Measurements from ENCODE around the gene ALPI. TPM values are rescaled to one million over a fixed set of nuclear protein-coding genes. Genes with fewer than 3 reads are reported as not detected.

The ALPI gene
- total RNA-seq, 1 donor from 2014 or later: not detected

DNA sequence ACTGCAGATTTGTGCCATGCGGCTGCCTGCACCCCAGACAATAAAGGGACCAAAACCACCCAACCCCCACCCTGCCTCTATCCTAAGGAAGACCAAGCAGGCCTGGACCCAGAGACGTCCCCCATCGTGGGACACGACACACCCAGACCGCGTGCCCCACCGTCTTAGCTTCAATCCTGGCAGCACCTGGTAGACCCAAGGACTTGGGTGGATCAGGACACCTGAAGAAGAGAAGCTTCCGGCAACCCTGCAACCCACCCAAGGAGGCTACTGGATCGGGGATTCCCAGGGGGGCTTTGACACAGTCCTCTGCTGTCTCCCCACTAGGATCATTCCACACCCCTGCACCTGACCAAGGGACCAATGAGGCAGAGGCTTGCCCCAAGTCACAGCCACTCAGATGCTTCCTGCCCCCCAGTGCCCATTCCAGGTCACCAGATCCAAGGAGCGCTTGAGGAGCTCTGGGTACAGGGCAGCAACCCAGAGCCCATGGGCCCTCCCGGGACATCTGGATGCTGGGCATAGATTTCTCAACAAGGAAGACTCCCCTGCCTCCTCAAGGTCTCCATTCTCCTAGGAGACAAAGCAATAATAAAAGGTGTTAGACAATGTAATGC, 3.6 kb downstream of the ALPI start:
- no peaks in the 10 kb centered on the region for H3K36me3 ChIP-seq
- intact Hi-C loops (cut with DNase I): no loop called here
- no peaks in the 10 kb centered on the region for H3K4me1 ChIP-seq
- no peak overlapping the region for H3K4me3 ChIP-seq
- TF ChIP-seq, protein P1, sequence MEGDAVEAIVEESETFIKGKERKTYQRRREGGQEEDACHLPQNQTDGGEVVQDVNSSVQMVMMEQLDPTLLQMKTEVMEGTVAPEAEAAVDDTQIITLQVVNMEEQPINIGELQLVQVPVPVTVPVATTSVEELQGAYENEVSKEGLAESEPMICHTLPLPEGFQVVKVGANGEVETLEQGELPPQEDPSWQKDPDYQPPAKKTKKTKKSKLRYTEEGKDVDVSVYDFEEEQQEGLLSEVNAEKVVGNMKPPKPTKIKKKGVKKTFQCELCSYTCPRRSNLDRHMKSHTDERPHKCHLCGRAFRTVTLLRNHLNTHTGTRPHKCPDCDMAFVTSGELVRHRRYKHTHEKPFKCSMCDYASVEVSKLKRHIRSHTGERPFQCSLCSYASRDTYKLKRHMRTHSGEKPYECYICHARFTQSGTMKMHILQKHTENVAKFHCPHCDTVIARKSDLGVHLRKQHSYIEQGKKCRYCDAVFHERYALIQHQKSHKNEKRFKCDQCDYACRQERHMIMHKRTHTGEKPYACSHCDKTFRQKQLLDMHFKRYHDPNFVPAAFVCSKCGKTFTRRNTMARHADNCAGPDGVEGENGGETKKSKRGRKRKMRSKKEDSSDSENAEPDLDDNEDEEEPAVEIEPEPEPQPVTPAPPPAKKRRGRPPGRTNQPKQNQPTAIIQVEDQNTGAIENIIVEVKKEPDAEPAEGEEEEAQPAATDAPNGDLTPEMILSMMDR (IDR thresholded peaks at IDR 0.05): no peak
- peaks cover 24% of the 10 kb centered on the region for H3K27me3 ChIP-seq
- no peak for ATAC-seq
- no peak for DNase-seq
- H3K27ac ChIP-seq: no peak overlapping the region
- H3K9me3 ChIP-seq: no peaks in the 10 kb centered on the region

DNA sequence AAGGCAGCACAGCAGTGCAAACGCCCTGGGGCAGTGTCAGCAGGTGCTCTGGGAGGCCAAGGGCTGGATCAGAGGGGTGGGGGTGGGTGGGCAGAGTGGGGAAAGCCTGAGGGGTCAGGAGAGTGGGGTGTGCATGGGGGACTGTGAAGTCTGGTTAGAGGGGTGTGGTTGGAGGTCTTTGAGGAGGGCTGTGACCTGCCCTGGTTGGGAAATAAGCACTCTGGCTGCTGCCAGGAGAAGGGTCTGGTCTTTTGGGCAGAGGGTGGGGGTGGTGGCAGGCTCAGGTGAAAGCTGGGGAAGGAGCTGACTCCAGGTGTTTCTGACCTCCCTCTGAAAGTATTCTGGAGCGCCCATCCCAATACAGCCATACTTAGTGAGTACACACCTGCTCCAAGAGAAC, 4.2 kb downstream of the ALPI start:
- intact Hi-C loops (cut with DNase I): no loop called here

DNA sequence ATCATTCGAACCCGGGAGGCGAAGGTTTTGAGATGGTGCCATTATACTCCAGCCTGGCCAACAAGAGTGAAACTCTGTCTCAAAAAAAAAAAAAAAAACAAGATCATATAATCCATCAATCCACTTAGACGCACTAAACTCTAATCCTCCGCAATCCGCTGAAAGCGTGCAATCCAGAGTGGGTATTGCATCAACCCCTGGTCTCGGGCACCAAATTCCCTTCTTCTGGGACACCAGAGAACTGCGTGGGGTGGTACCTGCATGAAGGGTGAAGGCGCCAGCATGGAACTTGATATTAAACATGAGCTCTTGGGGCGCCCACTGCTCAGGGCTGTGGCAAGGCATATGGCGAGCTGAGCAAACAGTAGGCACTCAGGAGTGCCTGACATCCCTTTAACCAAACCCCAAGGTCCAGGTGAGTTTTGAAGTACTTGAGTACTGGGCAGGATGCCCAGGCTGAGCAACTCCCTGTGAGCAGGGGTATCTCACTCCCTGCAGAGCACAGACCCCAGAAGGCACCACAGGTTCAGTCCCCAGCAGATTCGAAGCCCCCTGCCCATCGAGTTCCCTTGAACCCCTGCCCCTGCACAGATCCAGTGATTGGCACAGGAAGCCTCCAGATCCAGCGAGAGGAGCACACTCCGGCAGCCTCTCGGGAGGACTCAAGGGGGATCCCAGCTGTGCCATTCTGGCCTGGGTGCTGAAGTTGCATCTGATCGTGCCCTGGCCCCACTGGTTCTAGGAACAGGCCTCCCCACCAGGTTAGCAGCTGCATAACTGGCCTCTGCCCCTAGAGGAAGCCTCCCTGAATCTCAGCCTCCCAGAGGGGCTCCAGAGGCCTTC, 8.0 kb downstream of the ALPI start:
- no peak overlapping the region for H3K27ac ChIP-seq
- no peak overlapping the region for H3K4me3 ChIP-seq
- DNase-seq (no peak), ATAC-seq (peak; percentile 17)
- peaks cover 12% of the 10 kb centered on the region for H3K27me3 ChIP-seq
- H3K36me3 ChIP-seq: no peaks in the 10 kb centered on the region
- intact Hi-C loops (cut with DNase I): no loop called here
- H3K9me3 ChIP-seq: no peaks in the 10 kb centered on the region
- TF ChIP-seq, protein P1 (IDR thresholded peaks at IDR 0.05): no peak
- H3K4me1 ChIP-seq: no peaks in the 10 kb centered on the region

More for the DNA sequence above, 4.2 kb downstream of the ALPI start:
- no peak for DNase-seq
- Histone ChIP-seq H3K4me3 (no peak overlapping the region), H3K27me3 (peaks cover 26% of the 10 kb centered on the region), H3K9me3 (no peaks in the 10 kb centered on the region), H3K27ac (no peak overlapping the region), H3K36me3 (no peaks in the 10 kb centered on the region), H3K4me1 (no peaks in the 10 kb centered on the region)
- TF ChIP-seq, protein P1 (IDR thresholded peaks at IDR 0.05): no peak
- no peak for ATAC-seq

DNA sequence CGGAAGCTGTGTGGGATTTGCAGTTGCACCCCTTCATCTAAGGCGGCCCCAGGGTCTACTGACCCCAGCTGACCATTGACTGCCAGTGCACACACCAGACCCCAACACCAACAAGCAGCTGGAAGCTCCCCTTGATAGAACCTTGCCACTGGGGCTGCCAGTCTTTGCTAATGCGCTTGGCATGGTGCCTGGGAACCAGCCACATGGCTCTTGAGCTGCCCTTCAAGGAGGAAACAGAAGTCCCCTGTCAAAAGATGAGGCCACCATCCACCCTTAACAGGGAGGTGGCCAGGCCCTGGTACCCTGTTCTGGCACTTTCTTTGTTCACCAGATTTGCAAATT, 8.6 kb downstream of the ALPI start:
- no peak for ATAC-seq
- peak; percentile 34 for DNase-seq
- TF ChIP-seq, protein P1 (IDR thresholded peaks at IDR 0.05): no peak

DNA sequence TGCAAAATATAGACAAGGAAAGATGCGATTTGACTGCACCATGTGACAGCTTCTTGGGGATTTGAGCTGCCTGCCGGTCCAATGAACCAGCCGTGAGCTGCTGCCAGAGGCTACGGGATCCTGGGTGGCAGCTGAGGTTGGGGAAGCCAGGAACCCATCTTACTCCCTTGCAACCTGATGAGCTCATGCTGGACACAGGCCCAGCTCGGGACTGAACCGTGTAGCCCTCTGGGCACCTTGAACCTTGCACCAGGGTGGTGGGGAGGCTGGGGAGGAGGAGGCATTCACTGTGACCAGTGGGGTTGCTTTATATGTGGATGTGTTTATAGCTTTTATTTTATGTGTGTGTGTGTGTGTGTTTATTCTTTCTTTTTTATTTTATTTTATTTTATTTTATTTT, 9.1 kb downstream of the ALPI start:
- Histone ChIP-seq H3K36me3 (no peaks in the 10 kb centered on the region), H3K4me3 (no peak overlapping the region), H3K4me1 (no peaks in the 10 kb centered on the region), H3K9me3 (no peaks in the 10 kb centered on the region), H3K27me3 (peaks cover 2% of the 10 kb centered on the region), H3K27ac (no peak overlapping the region)
- TF ChIP-seq, protein P1 (IDR thresholded peaks at IDR 0.05): no peak
- DNase-seq (peak; percentile 15), ATAC-seq (no peak)
- intact Hi-C loops (cut with DNase I): no loop called here

More for the DNA sequence above, 8.6 kb downstream of the ALPI start:
- intact Hi-C loops (cut with DNase I): no loop called here
- no peaks in the 10 kb centered on the region for H3K4me1 ChIP-seq
- H3K4me3 ChIP-seq: no peak overlapping the region
- no peaks in the 10 kb centered on the region for H3K9me3 ChIP-seq
- H3K27ac ChIP-seq: no peak overlapping the region
- no peaks in the 10 kb centered on the region for H3K36me3 ChIP-seq
- peaks cover 7% of the 10 kb centered on the region for H3K27me3 ChIP-seq

All from upper lobe of right lung (tissue), 1 donor.